Gastrocnemius medialis (tissue), 4 donors: Measurements from ENCODE around the gene SPATA6L. TPM values are rescaled to one million over a fixed set of nuclear protein-coding genes. Genes with fewer than 3 reads are reported as not detected.
A peak's percentile ranks its signal among the peaks of the same experiment; 100 is the strongest.

Source experiments
- ATAC-seq, 2 donors: fragments of 150-250 bp; one replicate each; pipeline ENCODE4 v1.9.1; 2016
- DNase-seq, 2 donors: peaks; one replicate each; pipeline ENCODE4 v3.0.0-alpha.2; 2019
- H3K27ac ChIP-seq, 4 donors: fragments of 200-600 bp; sonication (generic); 1 replicate in 1 of 4; 2 replicates in 3 of 4; pipeline ENCODE4 v1.5.1; 2016 to 2018; ENCODE audit warnings: mild to moderate bottlenecking in 2 of 4, moderate library complexity in 1 of 4
- H3K27me3 ChIP-seq, 3 donors: fragments of 200-600 bp; sonication (generic) in 2 of 3; 1 replicate in 1 of 3; 2 replicates in 2 of 3; pipeline versions ENCODE4 v1.5.1 to v1.6.0; 2016 to 2019; ENCODE audit warnings: mild to moderate bottlenecking in 1 of 3, moderate library complexity in 1 of 3
- H3K36me3 ChIP-seq, 2 donors: fragments of 200-600 bp; sonication (generic) in 1 of 2; one replicate each; pipeline ENCODE4 v1.5.1; 2017 to 2018
- H3K4me1 ChIP-seq, 2 donors: fragments of 200-600 bp; sonication (generic) in 1 of 2; one replicate each; pipeline ENCODE4 v1.5.1; 2016 to 2017; ENCODE audit warnings: mild to moderate bottlenecking in 2 of 2
- H3K4me3 ChIP-seq, 4 donors: fragments of 200-600 bp; sonication (generic) in 3 of 4; 1 replicate in 1 of 4; 2 replicates in 3 of 4; pipeline ENCODE4 v1.5.1; 2016 to 2019; ENCODE audit warnings: mild to moderate bottlenecking in 2 of 4
- H3K9me3 ChIP-seq, 3 donors: fragments of 200-600 bp; sonication (generic) in 2 of 3; 1 replicate in 1 of 3; 2 replicates in 2 of 3; pipeline ENCODE4 v1.5.1; 2016 to 2019
- POLR2A ChIP-seq, 2 donors: fragments of 450-650 bp; IDR thresholded peaks; one replicate each; pipeline ENCODE4 v1.6.1; 2017; ENCODE audit warnings: antibody characterized with exemption in 2 of 2, mild to moderate bottlenecking in 2 of 2, moderate library complexity in 2 of 2
- in situ Hi-C, 4 donors: fragments of 200-750 bp; cut with MboI; loops; one replicate each; pipeline versions ENCODE4 v1.15.0 to v1.8.0; 2017; ENCODE audit warnings: low sequenced_read_pairs in 4 of 4
- intact Hi-C: fragments of 100-400 bp; cut with DNase I; formaldehyde crosslinking; loops from one replicate; pipeline ENCODE4 v1.15.1; 2023; ENCODE audit warnings: low total_unique reads
- total RNA-seq, 4 donors: library from RNA; depleted of rRNA; stranded (reverse); fragments of >200 nt; gene quantifications; one replicate each; pipeline versions ENCODE4 v1.1.0 to v1.2.3, GENCODE V29; 2016
- TF ChIP-seq, protein P1 (sequence below), 5 experiments: fragments of 450-650 bp in 3 of 5; fragments of 200-600 bp in 2 of 5; sonication (generic) in 2 of 5; IDR thresholded peaks in 4 of 5; conservative IDR thresholded peaks in 1 of 5; 1 replicate in 4 of 5; 2 replicates in 1 of 5; pipeline ENCODE4 v1.5.1; 2016 to 2019; ENCODE audit warnings: antibody characterized with exemption in 5 of 5, mild to moderate bottlenecking in 3 of 5, moderate library complexity in 3 of 5

Gene SPATA6L
- total RNA-seq, 4 donors from 2014 or later, result 0.39 to 0.44 TPM; not detected in 2

DNA sequence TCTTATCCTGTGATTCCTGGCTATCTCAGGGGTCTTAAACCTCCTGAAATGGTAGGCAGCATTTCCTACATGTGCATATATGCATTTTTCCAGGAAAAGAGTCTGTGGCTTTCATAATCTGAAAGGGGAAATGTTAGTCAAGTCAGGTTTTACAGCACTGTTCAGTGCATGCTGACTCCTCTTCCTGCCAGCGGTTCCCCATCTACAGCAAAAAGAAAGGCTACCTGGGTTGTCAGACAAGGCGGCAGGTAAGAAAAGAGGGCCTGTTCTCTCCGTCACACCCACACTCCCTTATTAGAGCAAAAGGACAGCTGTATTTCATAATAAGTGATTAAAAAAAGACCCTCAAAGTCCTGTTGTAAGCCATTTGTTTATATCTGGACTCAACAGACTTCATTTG is 4.3 kb upstream of the SPATA6L start:
- ATAC-seq, result no peak
- Histone ChIP-seq H3K36me3 (no peaks in the 10 kb centered on the region), H3K4me3 (no peak overlapping the region), H3K27ac (no peak overlapping the region), H3K9me3 (no peaks in the 10 kb centered on the region), H3K4me1 (peaks cover 0 to 14% of the 10 kb centered on the region in 2 donors), H3K27me3 (no peaks in the 10 kb centered on the region)
- intact Hi-C loops (no loop called here), in situ Hi-C loops (no loop called here)
- DNase-seq, result no peak
- TF ChIP-seq POLR2A (IDR thresholded peaks at IDR 0.05), result no peak
- TF ChIP-seq, protein P1, sequence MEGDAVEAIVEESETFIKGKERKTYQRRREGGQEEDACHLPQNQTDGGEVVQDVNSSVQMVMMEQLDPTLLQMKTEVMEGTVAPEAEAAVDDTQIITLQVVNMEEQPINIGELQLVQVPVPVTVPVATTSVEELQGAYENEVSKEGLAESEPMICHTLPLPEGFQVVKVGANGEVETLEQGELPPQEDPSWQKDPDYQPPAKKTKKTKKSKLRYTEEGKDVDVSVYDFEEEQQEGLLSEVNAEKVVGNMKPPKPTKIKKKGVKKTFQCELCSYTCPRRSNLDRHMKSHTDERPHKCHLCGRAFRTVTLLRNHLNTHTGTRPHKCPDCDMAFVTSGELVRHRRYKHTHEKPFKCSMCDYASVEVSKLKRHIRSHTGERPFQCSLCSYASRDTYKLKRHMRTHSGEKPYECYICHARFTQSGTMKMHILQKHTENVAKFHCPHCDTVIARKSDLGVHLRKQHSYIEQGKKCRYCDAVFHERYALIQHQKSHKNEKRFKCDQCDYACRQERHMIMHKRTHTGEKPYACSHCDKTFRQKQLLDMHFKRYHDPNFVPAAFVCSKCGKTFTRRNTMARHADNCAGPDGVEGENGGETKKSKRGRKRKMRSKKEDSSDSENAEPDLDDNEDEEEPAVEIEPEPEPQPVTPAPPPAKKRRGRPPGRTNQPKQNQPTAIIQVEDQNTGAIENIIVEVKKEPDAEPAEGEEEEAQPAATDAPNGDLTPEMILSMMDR (IDR thresholded peaks at IDR 0.05 in 4 of 5, conservative IDR thresholded peaks at IDR 0.05 in 1 of 5), result no peak

- H3K4me3 ChIP-seq, result no peak overlapping the region
- H3K27me3 ChIP-seq, result no peaks in the 10 kb centered on the region
- H3K36me3 ChIP-seq, result no peaks in the 10 kb centered on the region
- H3K9me3 ChIP-seq, result no peaks in the 10 kb centered on the region
- H3K4me1 ChIP-seq, result peaks cover 0 to 13% of the 10 kb centered on the region in 2 donors
- no peak overlapping the region for H3K27ac ChIP-seq
- in situ Hi-C loops, result no loop called here
- intact Hi-C loops, result loop anchor here (10.0 kb wide), 2 partner anchors 315 to 775 kb away; partner anchors contain the start of gene JAK2
- ATAC-seq (no peak), DNase-seq (no peak)
- TF ChIP-seq, protein P1 (IDR thresholded peaks at IDR 0.05 in 4 of 5, conservative IDR thresholded peaks at IDR 0.05 in 1 of 5), result no peak
- no peak for TF ChIP-seq POLR2A (IDR thresholded peaks at IDR 0.05)
Measured at GRCh38 chr9:4669890-4670289, 3.6 kb upstream of the SPATA6L start.

- H3K4me1 ChIP-seq, result peaks cover 5 to 11% of the 10 kb centered on the region in 2 donors
- no peak overlapping the region for H3K27ac ChIP-seq
- no peaks in the 10 kb centered on the region for H3K36me3 ChIP-seq
- in situ Hi-C loops, result no loop called here
- intact Hi-C loops, result loop anchor here (10.0 kb wide), 2 partner anchors 316 to 776 kb away; partner anchors contain the start of gene JAK2
- TF ChIP-seq, protein P1 (IDR thresholded peaks at IDR 0.05 in 4 of 5, conservative IDR thresholded peaks at IDR 0.05 in 1 of 5), result no peak
- no peak for TF ChIP-seq POLR2A (IDR thresholded peaks at IDR 0.05)
- no peaks in the 10 kb centered on the region for H3K9me3 ChIP-seq
- H3K27me3 ChIP-seq, result no peaks in the 10 kb centered on the region
- no peak overlapping the region for H3K4me3 ChIP-seq
- DNase-seq (no peak), ATAC-seq (no peak)
Measured at GRCh38 chr9:4668604-4669003, 2.3 kb upstream of the SPATA6L start.

DNA sequence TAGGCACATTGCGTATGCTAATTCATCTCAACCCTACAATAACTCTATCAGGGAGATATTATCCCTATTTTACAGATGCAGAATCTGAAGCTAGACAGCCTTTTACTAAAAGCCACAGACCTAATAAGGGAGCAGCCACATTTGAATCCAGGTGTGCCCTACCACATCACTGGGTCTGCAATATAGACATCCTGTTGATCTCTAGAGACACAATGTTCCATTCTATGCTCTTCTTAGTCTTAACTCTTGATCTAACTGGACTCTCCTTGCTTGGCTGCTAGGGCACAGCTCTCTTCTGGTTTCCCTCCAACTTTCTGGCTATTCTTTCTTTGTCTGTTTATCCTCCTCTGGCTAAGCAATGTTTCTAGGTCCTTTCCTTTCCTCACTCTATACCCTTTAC is 1.4 kb upstream of the SPATA6L start:
- Histone ChIP-seq H3K27me3 (no peaks in the 10 kb centered on the region), H3K4me1 (peaks cover 11 to 19% of the 10 kb centered on the region in 2 donors), H3K9me3 (no peaks in the 10 kb centered on the region), H3K36me3 (no peaks in the 10 kb centered on the region), H3K4me3 (no peak overlapping the region), H3K27ac (no peak overlapping the region)
- intact Hi-C loops (loop anchor here (10.0 kb wide), 2 partner anchors 317 to 777 kb away; partner anchors contain the start of gene JAK2), in situ Hi-C loops (no loop called here)
- ATAC-seq (no peak), DNase-seq (no peak)
- no peak for TF ChIP-seq POLR2A (IDR thresholded peaks at IDR 0.05)
- TF ChIP-seq, protein P1 (IDR thresholded peaks at IDR 0.05 in 4 of 5, conservative IDR thresholded peaks at IDR 0.05 in 1 of 5), result no peak

DNA sequence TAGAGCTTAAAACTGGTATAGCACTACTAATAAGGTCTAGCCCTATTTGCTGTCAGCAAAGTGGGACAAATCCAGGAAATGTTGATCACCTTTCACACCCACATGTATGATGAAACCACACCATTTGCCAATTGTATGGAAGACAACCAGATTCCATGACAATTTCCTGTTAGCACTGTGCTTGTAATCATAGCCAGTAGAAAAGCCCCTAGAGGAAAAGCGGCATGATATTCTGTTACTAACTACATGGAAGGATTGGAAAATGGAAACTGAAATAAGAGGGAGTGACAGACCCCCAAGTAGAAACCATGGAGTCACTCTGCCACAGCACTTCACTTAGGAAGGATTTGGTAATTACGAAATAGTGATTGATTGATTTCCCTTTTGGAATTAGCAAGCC is 923 bp downstream of the SPATA6L start:
- Histone ChIP-seq H3K36me3 (no peaks in the 10 kb centered on the region), H3K4me1 (peaks cover 19 to 26% of the 10 kb centered on the region in 2 donors), H3K27ac (peak overlapping the region in 1 of 4 donors; percentile 45), H3K27me3 (no peaks in the 10 kb centered on the region), H3K4me3 (peak overlapping the region in 2 of 4 donors; percentile 56 to 63), H3K9me3 (no peaks in the 10 kb centered on the region)
- intact Hi-C loops (loop anchor here (10.0 kb wide), 2 partner anchors 319 to 779 kb away; partner anchors contain the start of gene JAK2), in situ Hi-C loops (no loop called here)
- DNase-seq, result no peak
- no peak for ATAC-seq
- TF ChIP-seq, protein P1 (IDR thresholded peaks at IDR 0.05 in 4 of 5, conservative IDR thresholded peaks at IDR 0.05 in 1 of 5), result no peak
- TF ChIP-seq POLR2A (IDR thresholded peaks at IDR 0.05), result no peak
